Measurements from ENCODE around the gene SPRYD3.

DNA sequence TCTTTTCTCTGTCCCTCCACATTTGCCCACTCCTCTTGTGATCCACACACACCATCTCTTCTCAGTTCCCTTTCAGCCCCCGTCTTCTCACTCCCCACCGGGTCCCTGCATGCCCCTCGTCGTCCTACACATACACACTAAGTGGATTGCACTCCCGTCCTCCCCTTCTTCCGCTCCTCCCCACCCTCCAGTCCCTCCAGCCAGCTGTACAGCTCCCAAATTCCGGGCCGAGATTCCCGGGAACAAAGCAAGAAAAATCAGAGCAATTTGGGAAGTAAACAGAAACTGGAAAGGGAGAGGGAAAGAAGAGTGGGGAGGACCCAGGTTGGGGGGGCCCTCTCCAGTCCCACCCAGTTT is 18.0 kb upstream of the SPRYD3 start:
- TF ChIP-seq, protein P1, sequence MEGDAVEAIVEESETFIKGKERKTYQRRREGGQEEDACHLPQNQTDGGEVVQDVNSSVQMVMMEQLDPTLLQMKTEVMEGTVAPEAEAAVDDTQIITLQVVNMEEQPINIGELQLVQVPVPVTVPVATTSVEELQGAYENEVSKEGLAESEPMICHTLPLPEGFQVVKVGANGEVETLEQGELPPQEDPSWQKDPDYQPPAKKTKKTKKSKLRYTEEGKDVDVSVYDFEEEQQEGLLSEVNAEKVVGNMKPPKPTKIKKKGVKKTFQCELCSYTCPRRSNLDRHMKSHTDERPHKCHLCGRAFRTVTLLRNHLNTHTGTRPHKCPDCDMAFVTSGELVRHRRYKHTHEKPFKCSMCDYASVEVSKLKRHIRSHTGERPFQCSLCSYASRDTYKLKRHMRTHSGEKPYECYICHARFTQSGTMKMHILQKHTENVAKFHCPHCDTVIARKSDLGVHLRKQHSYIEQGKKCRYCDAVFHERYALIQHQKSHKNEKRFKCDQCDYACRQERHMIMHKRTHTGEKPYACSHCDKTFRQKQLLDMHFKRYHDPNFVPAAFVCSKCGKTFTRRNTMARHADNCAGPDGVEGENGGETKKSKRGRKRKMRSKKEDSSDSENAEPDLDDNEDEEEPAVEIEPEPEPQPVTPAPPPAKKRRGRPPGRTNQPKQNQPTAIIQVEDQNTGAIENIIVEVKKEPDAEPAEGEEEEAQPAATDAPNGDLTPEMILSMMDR (IDR thresholded peaks at IDR 0.05) = no peak
- TF ChIP-seq POLR2A (IDR thresholded peaks at IDR 0.05) = no peak

Data from heart left ventricle (tissue), 13 donors.